Right ventricle myocardium superior (tissue), 1 donor: ENCODE data around the gene AGAP9. TPM values are rescaled to one million over a fixed set of nuclear protein-coding genes. Genes with fewer than 3 reads are reported as not detected.
"Not testable (repeated sequence)": the region's sequence is repeated elsewhere in the genome, so short reads cannot be mapped to it uniquely, and the experiment has no call there.

Experiments
- ATAC-seq: fragments of 200-7000 bp; cut with Tn5 transposase; one replicate; pipeline ENCODE4 v1.9.1; 2020; ENCODE audit warnings: mild to moderate bottlenecking; ENCODE audit not compliant: poor library complexity
- DNase-seq: peaks from one replicate; pipeline ENCODE4 v3.0.0-alpha.2; 2020
- intact Hi-C: fragments of 100-400 bp; cut with DNase I; formaldehyde crosslinking; loops from one replicate; pipeline ENCODE4 v1.11.2; 2022
- total RNA-seq: library from RNA; stranded (reverse); fragmentation: NEBNext Ultra II Directional; extraction: Animal tissue kit (Norgen Biotek cat#: 25700); gene quantifications from one replicate; pipeline ENCODE4 v1.2.1, GENCODE V29; 2021
- donor health status: DM: no; HTN: yes; CAD: no; lungs with severe emphysema.

Gene AGAP9
- total RNA-seq, 1 donor from 2014 or later = 1.3 TPM

DNA sequence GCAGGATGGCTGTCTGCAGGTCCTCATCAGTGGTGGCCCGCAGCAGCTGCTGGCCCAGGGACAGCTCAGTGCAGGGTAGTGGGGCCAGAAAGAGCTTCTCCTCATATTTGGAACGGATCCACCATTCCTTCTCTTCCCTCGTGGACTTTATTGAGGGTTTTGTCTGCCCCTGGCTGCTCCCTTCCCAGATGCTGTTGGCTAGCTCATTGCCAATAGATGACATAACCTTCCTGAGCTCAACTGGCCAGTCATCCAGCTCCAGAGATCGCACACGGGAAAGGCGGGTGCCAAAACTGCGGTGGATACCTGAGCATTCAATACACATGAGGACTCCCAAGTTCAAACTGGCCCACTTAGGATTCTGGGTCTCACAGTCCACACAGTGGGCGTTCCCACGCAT lies 21.1 kb downstream of the AGAP9 start:
- ATAC-seq, intact Hi-C loops, DNase-seq: not testable (repeated sequence)

DNA sequence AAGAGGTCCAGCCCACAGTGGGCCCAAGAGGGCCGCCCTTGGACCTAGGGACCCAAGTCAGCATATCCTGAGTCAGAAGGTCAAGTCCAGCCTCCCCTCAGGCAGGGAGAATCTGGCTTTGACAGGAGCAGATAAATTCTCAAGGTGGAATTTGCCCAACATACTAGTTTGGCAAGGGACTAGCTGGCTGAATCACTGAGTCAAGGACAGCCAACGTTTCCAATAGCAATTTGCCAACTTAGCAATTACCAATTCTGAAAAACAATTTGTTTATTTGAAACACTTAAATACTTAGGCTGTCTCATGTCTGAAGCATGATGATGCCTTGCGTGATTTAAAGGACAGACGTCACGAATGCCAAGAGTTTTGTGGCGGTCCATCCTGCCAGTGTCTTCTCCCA lies 29.2 kb downstream of the AGAP9 start:
- ATAC-seq, DNase-seq, intact Hi-C loops: not testable (repeated sequence)

DNA sequence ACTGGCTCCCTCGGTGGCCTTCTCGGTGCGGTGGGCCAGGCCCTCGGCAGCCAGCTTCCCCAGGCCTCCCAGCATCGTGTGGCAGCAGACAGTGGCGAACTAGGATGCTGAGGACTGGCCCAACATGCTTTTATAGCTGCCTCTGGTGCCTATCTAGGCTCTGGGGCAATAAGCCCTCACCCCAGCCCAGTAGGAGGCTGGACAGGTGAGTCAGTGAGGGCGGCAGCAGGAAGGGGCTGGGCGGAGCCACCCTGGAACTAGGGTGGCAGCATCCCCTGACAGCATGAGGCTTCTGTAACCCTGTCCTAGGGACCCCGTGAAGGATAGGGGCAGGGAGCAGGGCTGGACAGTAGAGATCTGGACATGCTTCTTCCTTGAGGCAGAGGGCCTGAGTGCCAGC lies 31.8 kb downstream of the AGAP9 start, which contains the start of gene FAM25G:
Gene FAM25G, minus strand, starts transcription at position 101 of the 400 bp plus-strand sequence. Its CDS starts 26 bp downstream, at position 75.
- DNase-seq, intact Hi-C loops, ATAC-seq: not testable (repeated sequence)

DNA sequence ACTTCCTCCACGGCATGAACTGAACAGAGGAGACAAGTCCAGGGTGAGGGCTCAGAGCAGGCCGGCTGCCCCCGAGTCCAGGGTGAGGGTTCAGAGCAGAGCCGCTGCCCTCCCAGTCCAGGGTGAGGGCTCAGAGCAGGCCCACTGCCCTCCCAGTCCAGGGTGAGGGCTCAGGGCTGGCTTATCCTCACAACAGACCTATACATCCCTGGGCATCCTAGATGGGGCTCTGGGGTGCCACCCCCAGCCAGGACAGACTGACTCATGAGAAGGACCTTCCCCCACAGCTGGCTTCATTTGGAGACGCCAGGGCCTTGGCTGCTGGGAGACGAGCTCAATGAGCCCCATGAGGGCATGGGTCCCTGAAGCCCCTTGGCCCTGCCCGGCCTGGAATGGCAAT lies 33.8 kb downstream of the AGAP9 start:
- ATAC-seq, DNase-seq, intact Hi-C loops: not testable (repeated sequence)

DNA sequence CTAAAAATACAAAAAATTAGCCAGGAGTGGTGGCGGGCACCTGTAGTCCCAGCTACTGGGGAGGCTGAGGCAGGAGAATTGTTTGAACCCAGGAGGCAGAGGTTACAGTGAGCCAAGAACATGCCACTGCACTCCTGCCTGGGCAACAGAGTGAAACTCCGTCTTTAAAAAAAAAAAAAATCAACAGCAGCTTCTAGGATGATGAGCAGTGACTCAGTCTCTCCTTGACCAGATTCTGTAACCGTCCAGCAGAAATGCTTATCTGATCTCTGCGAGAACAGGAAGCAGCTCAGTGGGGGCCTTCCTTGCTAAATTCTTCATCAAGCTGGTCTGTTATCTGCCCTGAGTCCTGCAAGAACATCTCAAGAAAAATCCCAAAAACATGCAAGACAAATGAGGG lies 37.5 kb downstream of the AGAP9 start:
- intact Hi-C loops, DNase-seq, ATAC-seq: not testable (repeated sequence)

DNA sequence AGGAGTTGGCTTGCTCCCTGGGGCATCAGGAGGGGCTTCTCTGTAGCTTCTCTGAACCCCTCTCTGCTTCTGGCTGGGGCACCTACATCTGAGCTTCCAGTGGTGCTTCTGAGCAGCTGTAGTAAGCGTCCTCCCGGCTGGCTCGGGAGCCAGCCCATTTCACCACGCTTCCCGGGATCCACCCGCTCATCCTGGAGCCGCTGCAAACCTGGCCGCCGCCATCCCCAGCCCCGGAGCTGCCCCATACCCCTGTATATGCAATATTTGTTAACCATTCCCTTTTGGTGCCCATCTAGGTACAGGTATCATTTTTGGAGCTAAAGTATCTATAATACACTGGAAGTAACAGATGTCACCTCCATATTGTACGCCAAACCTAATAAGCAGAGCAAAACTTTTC lies 38.7 kb downstream of the AGAP9 start:
- intact Hi-C loops, DNase-seq, ATAC-seq: not testable (repeated sequence)

DNA sequence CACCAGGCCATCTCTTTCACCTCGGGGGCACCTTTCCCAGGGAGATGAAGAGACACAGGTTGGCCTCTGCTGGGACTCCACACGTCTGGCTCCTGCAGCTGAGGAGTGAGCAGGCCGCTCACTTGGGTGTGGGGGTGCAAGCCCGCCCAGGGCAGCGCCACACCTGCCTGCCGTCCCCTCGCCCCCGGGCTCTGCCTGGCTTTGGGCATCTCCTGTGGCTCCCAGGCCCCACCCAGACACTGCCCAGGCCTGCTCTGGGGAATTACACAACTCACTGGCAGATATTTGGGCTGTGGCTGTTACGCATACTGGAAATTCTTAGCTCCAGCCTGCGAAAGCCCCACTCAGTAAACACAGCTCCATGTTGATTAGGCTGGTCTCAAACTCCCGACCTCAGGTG lies 39.5 kb downstream of the AGAP9 start, which contains the start of gene ANXA8:
Gene ANXA8, minus strand, starts transcription at position 193 of the 400 bp plus-strand sequence. Its CDS starts 182 bp downstream, at position 11.
- peak; percentile 28 for ATAC-seq
- DNase-seq, intact Hi-C loops: not testable (repeated sequence)

DNA sequence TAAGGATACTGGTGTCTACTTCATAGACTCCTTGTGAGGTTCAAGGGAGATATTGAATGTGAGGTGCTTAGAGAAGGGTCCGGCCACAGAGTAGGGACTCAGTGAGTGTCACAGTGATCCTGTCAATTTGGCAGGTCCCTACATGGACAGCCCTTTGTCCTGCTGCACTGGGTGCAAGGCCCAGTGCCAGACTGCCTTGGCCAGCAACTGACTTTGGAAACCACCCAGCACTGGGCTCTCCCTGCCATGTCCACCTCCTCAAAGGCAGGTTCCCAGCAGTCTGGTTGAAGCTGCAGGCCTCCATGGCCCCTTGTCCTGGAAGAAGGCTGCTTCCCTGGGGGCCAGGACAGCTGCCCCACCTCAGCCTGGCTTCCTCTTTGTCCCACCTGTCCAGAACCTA lies 41.1 kb downstream of the AGAP9 start:
- ATAC-seq = peak; percentile 89
- DNase-seq, intact Hi-C loops: not testable (repeated sequence)

DNA sequence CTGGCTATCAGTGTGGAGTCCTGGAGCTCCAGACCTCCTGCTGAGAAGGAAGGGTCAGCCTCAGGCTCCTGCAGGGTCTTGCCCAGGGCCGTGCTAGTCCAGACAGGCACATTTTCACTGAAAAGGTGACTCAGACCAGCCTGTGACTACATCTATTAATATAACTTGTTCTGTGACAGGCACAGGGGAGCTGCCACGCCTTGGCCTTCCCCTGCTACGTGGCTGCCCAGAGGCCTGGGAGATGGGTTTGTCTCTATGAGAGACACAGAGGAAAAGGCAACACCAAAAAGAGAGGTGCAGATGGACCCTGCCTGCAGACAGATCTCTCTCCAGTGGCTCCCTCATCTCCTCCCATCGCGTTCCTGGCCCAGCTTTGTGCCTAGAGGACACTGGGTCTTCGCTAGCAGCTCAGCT lies 41.7 kb downstream of the AGAP9 start:
- intact Hi-C loops, DNase-seq: not testable (repeated sequence)
- peak; percentile 40 for ATAC-seq

DNA sequence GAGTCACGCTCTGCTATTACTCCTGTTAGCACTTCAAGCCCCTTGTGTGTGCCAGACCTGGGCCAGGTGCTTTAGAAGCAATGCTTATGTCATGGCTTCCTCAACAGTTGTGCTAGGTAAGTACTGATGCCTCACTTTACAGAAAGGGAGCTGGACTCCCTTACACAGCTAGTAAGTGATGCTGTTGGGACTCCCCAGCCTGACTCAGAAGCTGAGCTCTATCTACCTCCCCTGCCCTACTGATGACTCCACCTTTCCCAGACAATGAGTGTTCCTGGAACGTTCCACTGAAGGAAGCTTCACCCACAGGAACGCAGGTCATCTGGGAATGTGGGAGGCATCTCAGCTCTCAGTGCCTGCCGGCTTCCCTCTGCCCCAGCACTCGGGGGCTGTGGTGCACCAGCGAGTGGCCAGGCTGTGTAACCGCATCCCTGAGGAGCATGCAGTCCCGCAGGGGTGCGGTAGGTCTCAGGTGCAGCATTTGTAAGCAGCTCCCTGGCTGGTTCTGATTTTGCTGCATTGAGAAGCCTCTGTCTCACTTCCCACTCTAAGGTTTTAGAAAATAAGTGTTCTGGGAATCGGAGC lies 42.2 kb downstream of the AGAP9 start:
- DNase-seq = peak; percentile 6
- ATAC-seq, intact Hi-C loops: not testable (repeated sequence)

DNA sequence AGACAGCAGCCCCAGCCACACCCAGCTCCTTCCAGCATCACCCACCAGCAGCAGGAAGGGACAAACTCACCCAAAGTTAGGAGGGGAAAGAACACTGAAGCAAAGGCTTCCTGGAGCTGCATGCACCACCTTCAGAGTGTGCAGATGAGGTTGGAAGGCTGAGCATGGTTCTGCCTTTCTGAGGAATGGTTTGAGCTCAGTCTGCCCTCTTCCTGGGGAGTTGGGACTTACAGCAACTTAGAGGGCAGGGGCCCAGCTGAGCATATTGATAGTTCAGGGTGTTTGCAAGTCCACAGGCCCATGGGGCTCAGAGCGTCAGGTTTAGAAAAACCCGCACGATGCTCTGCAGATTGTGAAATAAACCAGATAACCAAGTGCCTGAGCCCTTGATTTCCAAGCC lies 43.3 kb downstream of the AGAP9 start:
- intact Hi-C loops, DNase-seq: not testable (repeated sequence)
- ATAC-seq = peak; percentile 28

DNA sequence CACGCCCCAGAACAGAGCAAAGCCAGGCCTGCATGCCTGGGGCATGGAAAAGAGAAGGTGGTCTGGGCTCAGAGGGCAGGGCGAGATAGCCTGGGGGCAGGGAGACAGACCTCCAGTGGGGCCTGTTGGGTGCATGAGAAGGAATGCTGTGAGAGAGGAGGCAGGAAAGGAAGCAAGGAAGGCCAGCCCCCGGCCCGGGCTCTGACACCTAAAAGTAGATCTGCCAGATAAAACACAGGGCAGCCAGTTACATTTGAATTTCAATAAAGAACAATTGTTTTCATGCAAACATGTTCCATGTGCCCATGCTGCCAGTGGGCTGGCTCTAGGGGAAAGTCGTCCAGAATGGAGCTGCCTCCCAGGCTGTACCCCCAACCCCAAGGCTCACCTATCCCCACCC lies 45.3 kb downstream of the AGAP9 start:
- intact Hi-C loops, ATAC-seq: not testable (repeated sequence)
- peak; percentile 14 for DNase-seq

DNA sequence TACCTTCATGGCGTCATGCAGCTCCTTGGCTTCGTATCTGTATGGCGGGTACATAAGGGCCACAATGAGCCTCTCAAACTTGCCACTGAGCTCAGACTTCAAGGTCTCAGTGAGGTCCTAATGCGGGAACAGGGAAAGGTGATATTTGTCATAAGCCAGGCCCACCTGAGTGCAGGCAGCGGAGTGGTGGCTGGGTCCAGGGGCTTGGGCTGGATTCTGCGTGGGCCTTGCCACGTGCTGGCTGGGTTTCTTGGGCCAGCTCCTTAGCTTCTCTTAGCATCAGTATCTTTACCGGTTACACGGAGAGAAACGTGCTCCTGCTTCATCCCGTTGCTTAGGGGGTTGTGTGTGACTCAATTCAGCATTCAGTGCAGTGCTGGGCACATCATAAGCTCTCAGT lies 46.4 kb downstream of the AGAP9 start:
- intact Hi-C loops, ATAC-seq: not testable (repeated sequence)
- DNase-seq = peak; percentile 23

DNA sequence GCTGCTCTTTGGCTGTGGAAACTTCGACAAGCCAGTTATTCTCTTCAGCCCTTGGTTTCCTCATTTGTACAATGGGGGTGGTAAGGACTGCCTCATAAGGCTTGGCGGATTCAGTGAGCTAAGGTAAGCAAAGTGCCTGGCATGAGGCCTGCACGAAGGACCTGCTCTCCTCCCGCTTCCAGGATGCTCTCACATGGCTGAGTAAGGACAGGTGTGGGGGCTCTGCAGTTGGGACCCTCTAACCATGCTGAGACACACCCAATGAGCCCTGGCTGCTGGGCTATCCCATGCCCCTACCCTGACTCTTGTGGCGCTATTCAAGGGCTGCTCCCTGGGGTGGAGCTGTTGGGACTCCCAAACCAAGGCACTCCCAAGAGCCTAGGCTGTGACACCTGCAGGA lies 48.3 kb downstream of the AGAP9 start:
- ATAC-seq, intact Hi-C loops: not testable (repeated sequence)
- peak; percentile 22 for DNase-seq

DNA sequence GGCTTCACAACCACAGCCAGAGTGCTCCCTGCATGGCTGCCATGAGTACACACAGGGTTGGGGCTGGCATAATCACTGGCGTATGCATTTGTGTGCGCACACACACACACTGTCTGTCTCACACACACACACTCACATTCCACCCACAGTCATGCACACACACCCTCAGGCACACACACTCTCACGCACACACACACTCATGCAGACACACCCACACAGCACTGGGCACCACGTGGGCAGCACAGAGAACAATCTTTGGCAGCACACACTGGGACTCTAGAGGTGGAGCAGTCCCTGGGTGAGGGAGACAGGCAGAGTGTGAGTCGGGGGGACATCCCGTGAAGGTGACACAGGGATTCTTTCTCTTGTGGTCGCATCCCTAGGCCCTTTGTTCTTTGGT lies 49.9 kb downstream of the AGAP9 start:
- intact Hi-C loops, ATAC-seq, DNase-seq: not testable (repeated sequence)

DNA sequence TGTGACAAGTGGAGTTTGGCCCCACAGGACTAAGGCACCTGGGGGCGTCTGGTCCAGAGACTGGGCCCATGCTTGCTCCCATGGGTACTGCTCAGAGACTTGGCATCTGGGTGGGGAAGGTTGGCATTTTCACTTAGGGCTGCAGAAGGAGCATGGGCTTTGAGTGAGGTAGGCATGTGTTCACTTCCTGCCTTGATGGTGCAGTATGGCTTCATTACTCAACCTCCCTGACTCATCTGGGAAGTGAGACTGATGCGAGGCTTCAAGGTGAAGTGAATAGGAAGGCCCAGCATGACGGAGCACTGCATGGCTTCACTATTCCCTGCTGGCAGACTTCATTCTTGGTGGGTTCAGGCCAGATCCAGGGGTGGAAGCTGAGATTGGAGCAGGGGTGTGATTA lies 50.8 kb downstream of the AGAP9 start:
- intact Hi-C loops, ATAC-seq, DNase-seq: not testable (repeated sequence)

DNA sequence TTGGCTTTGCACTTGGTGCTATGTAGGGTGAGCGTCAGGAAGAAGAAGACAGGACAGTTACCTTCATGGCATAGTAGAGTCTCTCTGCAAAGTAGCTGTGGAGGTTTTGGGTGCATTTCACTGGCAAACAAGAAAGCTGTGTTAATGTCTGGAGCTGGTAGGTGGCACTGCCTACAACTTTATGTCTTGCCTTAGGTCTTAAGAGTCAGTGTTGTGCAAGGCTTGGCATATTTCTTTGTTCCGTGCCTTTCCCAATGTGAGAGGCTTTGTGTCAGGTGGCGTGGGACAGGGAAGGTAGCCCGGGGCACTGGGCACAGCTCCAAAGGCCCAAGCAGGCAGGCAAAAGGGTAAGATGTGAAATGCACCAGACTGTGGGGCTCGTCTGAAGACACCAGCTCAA lies 51.4 kb downstream of the AGAP9 start:
- intact Hi-C loops, DNase-seq: not testable (repeated sequence)
- peak; percentile 23 for ATAC-seq

DNA sequence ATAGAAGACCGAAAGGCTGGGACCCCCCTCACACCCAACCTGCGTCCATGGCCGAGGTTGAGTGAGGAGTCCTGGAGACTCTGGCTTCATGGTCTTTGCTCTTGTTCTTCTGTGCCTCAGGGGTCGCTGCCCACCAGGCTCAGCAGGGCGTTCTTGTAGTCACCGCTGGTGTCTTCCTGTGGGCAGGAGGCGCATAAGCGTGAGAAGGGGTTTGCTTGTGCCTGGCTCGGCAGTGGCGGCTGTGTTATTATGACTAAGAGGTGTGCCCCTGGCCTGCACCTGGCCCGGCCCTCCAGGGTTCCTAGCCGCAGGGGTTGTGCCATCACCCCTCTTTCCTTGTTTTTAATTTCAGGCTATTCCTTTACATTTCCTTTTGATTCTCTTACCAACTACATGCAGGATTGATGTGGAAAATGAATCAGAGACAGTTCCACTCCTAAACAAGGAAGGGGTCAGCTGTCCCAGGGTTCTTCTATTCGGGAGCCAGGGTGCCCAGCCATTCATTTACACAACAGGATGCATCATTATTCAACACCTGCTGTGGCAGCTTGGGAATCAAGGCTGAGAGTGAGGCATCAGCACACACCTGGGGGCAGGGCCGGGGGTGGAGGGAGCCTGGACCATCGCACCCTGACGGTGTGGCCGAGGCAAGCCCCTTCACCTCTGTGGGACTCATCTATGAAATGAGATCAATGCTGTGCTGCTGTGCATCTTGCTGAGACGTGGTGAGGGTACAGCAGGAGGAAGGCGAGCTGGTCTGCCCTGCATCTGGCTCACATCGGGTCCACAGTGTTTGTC lies 54.5 kb downstream of the AGAP9 start:
- not testable (repeated sequence) for DNase-seq, ATAC-seq

DNA sequence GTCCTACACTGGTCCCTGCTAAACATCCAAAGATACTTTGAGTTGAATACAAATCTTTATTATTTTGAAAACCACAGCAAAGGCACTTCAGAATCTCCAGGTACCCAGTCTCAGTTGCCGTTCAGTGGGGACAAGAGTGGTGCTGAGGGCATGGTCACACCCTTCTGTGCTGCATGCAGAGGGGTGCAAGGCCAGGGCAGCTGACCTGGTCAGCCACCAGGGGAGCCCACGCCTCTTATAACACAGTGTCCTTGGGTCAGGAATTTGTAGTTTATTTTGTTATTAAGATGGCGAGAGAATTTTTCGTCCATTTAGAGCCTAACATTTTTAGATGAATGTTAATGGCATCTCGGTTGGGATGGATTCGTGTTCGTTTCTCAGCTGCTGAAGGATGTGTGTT lies 55.5 kb downstream of the AGAP9 start:
- ATAC-seq, DNase-seq, intact Hi-C loops: not testable (repeated sequence)

More for the DNA sequence above, 54.5 kb downstream of the AGAP9 start:
- intact Hi-C loops = not testable (repeated sequence)
